ENCODE measurements around the gene PARVA.

DNA sequence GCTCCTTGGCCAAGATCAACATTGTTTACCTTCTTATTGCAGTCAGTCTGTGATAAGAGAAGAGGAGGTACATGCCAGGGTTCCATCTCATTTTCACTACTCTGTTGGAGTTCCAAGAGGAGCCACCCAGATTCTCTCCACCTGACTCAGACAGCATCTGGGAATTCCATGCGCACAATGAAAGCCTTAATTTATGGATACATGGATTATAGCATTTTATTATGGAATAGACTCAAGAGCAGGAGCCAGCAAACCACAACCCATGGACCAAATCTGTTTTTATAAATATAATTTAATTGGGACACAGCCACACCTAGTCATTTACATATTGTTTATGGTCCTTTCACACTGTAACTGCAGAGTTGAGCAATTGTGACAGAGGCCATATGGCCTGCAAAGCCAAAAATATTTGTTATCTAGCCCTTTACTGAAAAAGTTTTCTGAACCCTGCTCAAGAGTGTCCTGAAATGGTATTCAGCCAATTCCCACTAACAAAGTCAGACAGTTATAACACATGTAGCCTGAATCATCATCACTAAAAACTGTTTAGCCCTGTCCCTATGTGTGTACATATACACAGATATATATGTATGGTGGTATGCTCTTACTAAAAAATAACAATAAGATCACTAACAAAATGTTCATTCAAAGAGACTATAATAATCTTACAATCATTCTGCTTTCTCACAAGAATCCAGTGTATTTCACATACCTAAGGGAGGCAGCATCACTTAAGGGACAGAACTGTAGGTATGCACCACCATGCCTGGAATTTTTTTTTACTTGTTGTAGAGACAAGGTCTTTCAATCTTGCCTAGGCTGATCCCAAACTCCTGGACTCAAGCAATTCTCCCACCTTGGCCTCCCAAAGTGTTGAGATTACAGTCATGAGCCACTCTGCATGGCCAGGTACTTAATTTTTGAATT, 192.4 kb downstream of the PARVA start:
- no peak for TF ChIP-seq CTCF (IDR thresholded peaks at IDR 0.05; ENCODE audit: insufficient read depth, low read depth, low read length)
- no peak for TF ChIP-seq EZH2 (IDR thresholded peaks at IDR 0.05; ENCODE audit: insufficient read depth, low read length)

Measured in astrocyte (in vitro differentiated cells and primary cell).